Activated CD8-positive, alpha-beta T cell treated with anti-CD3 and anti-CD28 coated beads, Interleukin-2, amount 10 ng/mL, durations not matched to agents 7 days and 5 days (primary cell): ENCODE data around the gene ERC2. TPM values are rescaled to one million over a fixed set of nuclear protein-coding genes. Genes with fewer than 3 reads are reported as not detected.

Source experiments
- ATAC-seq: fragments of 150-1000 bp; cut with Tn5 transposase; one replicate; pipeline ENCODE4 v1.10.0; 2021; ENCODE audit warnings: moderate library complexity
- CTCF ChIA-PET: fragments of 350-600 bp; sonication (Branson Sonifier 250); formaldehyde crosslinking; loops from one replicate; lab custom pipeline; 2021; ENCODE audit warnings: antibody characterized with exemption; lab: Charles Lee
- POLR2A ChIA-PET: fragments of 350-600 bp; sonication (Branson Sonifier 250); formaldehyde crosslinking; loops from one replicate; lab custom pipeline; 2021; ENCODE audit warnings: antibody characterized with exemption; lab: Charles Lee
- DNase-seq: peaks from one replicate; pipeline ENCODE4 v3.0.0-alpha.2; 2020
- H3K27ac Mint-ChIP-seq: one replicate; pipeline ENCODE4 v1.8.0; 2021; ENCODE audit warnings: mild to moderate bottlenecking, mixed read lengths
- H3K27me3 Mint-ChIP-seq: one replicate; pipeline ENCODE4 v1.8.0; 2021; ENCODE audit warnings: low read depth, mixed read lengths
- H3K36me3 Mint-ChIP-seq: one replicate; pipeline ENCODE4 v1.8.0; 2021; ENCODE audit warnings: low read depth, mixed read lengths
- H3K4me1 Mint-ChIP-seq: one replicate; pipeline ENCODE4 v1.8.0; 2021; ENCODE audit warnings: low read depth, mixed read lengths
- H3K4me3 Mint-ChIP-seq: one replicate; pipeline ENCODE4 v1.8.0; 2021; ENCODE audit warnings: mild to moderate bottlenecking, mixed read lengths
- H3K9me3 Mint-ChIP-seq: one replicate; pipeline ENCODE4 v1.8.0; 2022; ENCODE audit warnings: mixed read lengths; ENCODE audit not compliant: insufficient read depth
- microRNA-seq: library from miRNA; unstranded; fragments of <30 nt; microRNA quantifications from one replicate; pipeline ENCODE4 v1.2.0, GENCODE V29; 2022
- total RNA-seq, 2 experiments: library from RNA; stranded (reverse); gene quantifications; one replicate each; pipeline ENCODE4 v1.2.3, GENCODE V29; 2021

ERC2 gene
- total RNA-seq, 2 experiments from 2014 or later, result not detected

DNA sequence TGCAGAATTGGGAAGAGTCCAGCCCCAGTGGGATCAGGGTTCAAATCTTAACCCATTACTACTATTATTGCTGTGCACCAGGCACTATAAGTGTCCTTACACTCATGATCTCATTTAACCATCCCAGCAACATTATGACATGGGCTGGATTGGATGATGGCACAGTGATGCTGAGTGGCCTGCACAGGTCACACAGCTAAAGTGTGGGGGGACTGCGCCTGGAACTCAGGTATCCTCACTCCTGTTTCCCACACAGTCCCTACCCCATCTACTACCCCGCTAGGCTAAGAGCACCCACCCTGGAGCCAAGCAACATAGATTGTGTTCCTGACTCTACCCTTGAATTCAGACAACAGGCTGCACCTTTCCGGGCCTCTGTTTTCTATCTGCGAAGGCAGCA is 997.2 kb downstream of the ERC2 start:
- CTCF ChIA-PET, result no interaction called here
- H3K4me3 Mint-ChIP-seq, result no peak overlapping the region
- no peaks in the 10 kb centered on the region for H3K4me1 Mint-ChIP-seq
- POLR2A ChIA-PET, result no interaction called here
- ATAC-seq, result no peak
- no peaks in the 10 kb centered on the region for H3K9me3 Mint-ChIP-seq
- no peak overlapping the region for H3K27ac Mint-ChIP-seq
- no peaks in the 10 kb centered on the region for H3K36me3 Mint-ChIP-seq
- no peak for DNase-seq
- H3K27me3 Mint-ChIP-seq, result no peaks in the 10 kb centered on the region

DNA sequence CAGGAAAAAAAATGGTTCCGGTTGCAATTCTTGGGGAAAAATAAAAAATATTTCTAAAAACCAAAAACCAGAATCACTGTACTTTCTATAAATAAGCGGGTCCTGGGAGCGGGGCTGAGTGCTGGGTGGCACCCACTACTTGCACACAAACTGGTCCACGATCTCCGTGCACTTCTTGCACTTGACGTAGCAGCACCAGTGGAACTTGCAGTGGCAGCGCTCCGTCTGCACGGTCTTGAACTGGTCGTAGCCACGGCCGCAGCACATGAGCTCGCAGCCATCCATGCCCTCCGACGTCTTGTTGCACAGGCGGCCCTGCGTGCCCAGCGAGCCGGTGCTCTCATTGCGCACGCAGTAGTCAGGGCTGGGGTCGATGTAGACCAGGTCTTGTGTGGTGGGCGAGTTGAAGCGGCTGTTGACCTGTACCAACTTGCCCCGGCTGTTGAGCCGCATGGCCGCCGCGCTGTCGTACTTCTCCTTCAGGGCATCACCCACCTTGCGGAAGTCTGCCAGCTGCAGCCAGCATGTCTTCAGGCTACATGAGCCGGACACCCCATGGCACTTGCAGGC is 998.2 kb downstream of the ERC2 start:
- no peaks in the 10 kb centered on the region for H3K4me1 Mint-ChIP-seq
- H3K4me3 Mint-ChIP-seq, result no peak overlapping the region
- no peaks in the 10 kb centered on the region for H3K36me3 Mint-ChIP-seq
- no peak overlapping the region for H3K27ac Mint-ChIP-seq
- H3K27me3 Mint-ChIP-seq, result no peaks in the 10 kb centered on the region
- POLR2A ChIA-PET, result no interaction called here
- ATAC-seq (no peak), DNase-seq (no peak)
- CTCF ChIA-PET, result no interaction called here
- no peaks in the 10 kb centered on the region for H3K9me3 Mint-ChIP-seq

DNA sequence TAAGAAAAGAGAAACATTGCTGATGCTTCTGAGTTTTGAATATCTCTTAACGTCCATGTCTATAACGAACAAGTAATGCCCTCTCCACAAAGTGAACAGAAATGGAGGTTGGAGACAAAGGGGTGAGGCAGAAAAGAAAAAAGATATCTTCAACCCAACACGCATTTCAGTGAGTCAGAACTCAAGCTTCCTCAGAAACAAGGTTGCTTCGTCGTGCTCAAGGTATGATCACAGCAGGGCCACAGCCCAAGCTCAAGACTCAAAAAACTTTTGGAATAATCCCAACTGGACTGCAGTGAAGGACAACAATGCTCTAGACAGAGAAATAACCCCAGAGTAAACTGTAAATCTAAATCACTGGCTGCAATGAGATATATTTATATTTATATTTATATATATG is 1000.0 kb downstream of the ERC2 start:
- no peak for ATAC-seq
- no peaks in the 10 kb centered on the region for H3K27me3 Mint-ChIP-seq
- ChIA-PET POLR2A (no interaction called here), CTCF (no interaction called here)
- no peaks in the 10 kb centered on the region for H3K4me1 Mint-ChIP-seq
- H3K9me3 Mint-ChIP-seq, result no peaks in the 10 kb centered on the region
- no peaks in the 10 kb centered on the region for H3K36me3 Mint-ChIP-seq
- no peak overlapping the region for H3K4me3 Mint-ChIP-seq
- no peak for DNase-seq
- H3K27ac Mint-ChIP-seq, result no peak overlapping the region

DNA sequence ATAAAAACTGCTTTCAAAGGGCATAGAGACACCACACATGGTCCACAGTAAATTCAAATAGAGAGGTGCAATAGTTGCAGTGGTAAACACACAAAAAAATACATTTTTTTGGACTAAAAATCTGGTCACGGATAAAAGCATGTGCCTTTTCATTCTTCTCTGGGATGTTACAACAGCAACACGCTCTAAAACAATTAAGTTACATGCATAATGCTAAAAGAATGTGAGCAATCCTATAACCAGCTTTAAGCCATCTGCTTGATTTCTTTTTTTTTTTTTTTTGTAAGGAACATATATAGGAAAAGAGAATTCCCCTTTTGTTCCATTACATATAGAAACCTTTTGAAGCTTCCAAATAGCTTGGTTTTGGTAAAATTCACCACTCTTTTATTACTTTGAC is 1001.2 kb downstream of the ERC2 start:
- DNase-seq, result no peak
- Mint-ChIP-seq H3K9me3 (no peaks in the 10 kb centered on the region), H3K27ac (no peak overlapping the region), H3K4me1 (no peaks in the 10 kb centered on the region), H3K27me3 (no peaks in the 10 kb centered on the region), H3K4me3 (no peak overlapping the region), H3K36me3 (no peaks in the 10 kb centered on the region)
- ChIA-PET POLR2A (no interaction called here), CTCF (no interaction called here)
- no peak for ATAC-seq

DNA sequence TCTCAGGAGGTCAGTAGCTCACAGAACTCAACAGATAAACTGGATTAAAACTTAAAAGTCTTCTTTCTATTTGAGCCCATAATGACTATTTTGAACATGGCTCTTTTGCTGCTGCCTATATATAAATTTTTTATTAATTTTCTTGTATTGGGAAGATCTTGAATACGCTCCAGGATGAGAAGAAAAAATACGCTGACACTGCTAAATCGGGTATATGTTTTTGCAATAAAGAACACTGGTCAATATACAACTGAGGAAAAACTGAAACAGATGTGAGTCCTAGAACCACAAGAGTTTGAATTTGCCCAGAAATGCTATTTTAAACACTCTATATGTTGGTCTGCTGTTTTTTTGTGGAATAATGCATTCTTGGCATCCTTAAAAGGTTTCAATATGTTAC is 1001.7 kb downstream of the ERC2 start:
- Mint-ChIP-seq H3K36me3 (no peaks in the 10 kb centered on the region), H3K27ac (no peak overlapping the region), H3K4me3 (no peak overlapping the region), H3K4me1 (no peaks in the 10 kb centered on the region), H3K9me3 (no peaks in the 10 kb centered on the region), H3K27me3 (no peaks in the 10 kb centered on the region)
- DNase-seq (no peak), ATAC-seq (no peak)
- CTCF ChIA-PET, result no interaction called here
- POLR2A ChIA-PET, result no interaction called here

DNA sequence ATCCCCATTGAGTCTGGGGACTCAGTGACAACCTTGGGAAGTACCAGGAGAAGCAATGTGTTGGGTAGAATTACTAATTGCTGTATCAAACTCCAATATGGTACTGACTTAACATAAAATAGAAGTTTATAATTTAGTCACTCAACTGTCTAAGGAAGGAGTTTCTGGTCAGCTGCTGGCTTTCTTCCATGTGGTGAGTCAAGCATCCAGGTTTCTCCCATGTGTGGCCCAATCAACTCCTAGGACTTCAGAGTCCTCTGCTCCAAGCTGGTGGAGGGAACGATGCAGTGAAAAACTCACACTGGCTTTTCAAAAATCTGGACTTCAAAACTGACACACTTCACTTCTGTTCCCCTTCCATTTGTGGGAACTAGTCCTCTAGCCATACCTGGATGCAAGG is 1006.4 kb downstream of the ERC2 start:
- POLR2A ChIA-PET, result no interaction called here
- no peaks in the 10 kb centered on the region for H3K36me3 Mint-ChIP-seq

DNA sequence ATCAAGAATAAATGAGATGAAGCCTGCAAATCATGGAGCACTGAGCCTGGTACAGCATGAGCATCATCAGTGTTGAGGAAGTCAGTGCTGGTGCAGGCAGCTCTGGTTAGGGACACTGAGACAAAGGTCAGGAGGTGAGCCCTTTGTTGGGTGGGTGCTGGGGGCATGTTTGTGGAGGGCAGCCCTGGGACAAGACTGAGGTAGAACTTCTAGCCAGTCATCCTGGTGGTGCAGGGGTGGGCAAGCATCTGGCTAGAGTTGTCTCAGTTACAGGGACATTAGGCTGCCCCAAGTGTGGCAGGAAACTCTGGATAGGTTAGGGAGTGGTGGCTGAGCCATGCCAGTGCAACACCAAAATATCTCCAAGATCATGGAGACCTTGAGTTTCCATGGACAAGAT is 1008.4 kb downstream of the ERC2 start:
- CTCF ChIA-PET, result no interaction called here
- DNase-seq (no peak), ATAC-seq (no peak)
- H3K9me3 Mint-ChIP-seq, result no peaks in the 10 kb centered on the region
- no peaks in the 10 kb centered on the region for H3K36me3 Mint-ChIP-seq
- no peak overlapping the region for H3K4me3 Mint-ChIP-seq
- no peaks in the 10 kb centered on the region for H3K4me1 Mint-ChIP-seq
- H3K27ac Mint-ChIP-seq, result no peak overlapping the region
- no peaks in the 10 kb centered on the region for H3K27me3 Mint-ChIP-seq
- POLR2A ChIA-PET, result no interaction called here

More for the DNA sequence above, 1006.4 kb downstream of the ERC2 start:
- Mint-ChIP-seq H3K4me1 (no peaks in the 10 kb centered on the region), H3K27me3 (no peaks in the 10 kb centered on the region), H3K9me3 (no peaks in the 10 kb centered on the region), H3K4me3 (no peak overlapping the region), H3K27ac (no peak overlapping the region)
- CTCF ChIA-PET, result no interaction called here
- ATAC-seq (no peak), DNase-seq (no peak)

Small RNA genes within 50 kb of the gene (microRNA-seq; reads per million reads assigned to microRNA genes)
- not detected for gene MIR3938

Other genes starting within 250 kb of the ERC2 start
- gene CCDC66, start 88.7 kb upstream of the ERC2 start, total RNA-seq, result 10 to 100 TPM; 25.0 to 26.2 TPM
- gene TASOR, start 214.8 kb upstream of the ERC2 start, total RNA-seq, result 10 to 100 TPM; 60.5 to 61.8 TPM